GOT3 (cell line): ENCODE data around the gene KHDRBS2.
"Not testable (repeated sequence)": the region's sequence is repeated elsewhere in the genome, so short reads cannot be mapped to it uniquely, and the experiment has no call there.

Experiments
- DNase-seq: peaks from one replicate; lab custom pipeline; 2025; ENCODE audit warnings: mixed read lengths; lab: John Stamatoyannopoulos, UW

Gene KHDRBS2

GRCh38 chr6:61867635-61868034 is 418.4 kb downstream of the KHDRBS2 start:
- DNase-seq: no peak

GRCh38 chr6:61857541-61857940 is 428.5 kb downstream of the KHDRBS2 start:
- DNase-seq: no peak

GRCh38 chr6:61841958-61842357 is 444.1 kb downstream of the KHDRBS2 start:
- no peak for DNase-seq

DNA sequence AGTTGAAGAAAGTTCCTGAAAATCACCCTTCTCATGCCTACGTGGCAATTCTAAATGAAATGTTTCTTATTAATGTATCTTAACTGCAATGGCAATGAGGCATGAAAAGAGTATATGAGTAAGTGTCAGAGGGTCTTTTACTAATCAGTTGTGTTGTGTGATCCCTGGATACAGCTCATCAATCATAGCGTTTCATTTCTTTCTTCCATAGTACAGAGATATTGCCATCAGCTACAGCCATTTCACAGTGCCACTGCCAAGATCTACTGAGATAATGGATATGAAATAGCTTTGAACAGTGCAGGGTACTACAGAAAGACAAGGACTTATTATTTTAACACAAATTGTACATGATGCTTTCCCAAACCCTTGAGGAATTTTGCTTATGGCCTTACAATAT is 450.8 kb downstream of the KHDRBS2 start:
- DNase-seq: no peak

DNA sequence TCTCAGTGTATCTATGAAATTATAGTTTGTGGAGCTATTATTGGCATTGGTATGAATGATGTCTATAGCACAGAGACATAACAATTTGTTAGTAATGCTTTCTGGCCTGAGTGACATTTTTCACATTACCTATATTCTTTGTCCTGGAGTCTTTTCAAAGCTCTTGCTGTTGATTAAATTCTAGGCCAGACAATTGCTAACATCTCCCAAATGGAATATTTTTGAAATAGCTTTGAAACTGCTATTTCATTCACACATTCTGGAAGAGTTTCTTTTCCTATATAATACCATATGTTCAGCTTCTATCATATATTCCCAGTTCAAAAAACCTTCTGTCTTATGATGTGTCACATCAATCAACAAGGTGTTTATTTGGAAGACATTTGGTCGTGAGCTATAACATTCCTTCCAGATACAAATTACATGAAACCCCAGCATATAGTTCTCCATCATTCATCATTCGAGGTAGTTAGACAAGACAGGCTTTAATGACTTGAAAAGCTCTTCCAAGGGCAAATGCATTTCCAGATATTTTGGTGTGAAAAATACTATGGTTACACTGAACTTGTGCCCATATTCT is 452.8 kb downstream of the KHDRBS2 start:
- no peak for DNase-seq

- no peak for DNase-seq
Observed at GRCh38 chr6:61817716-61818115, 468.3 kb downstream of the KHDRBS2 start.

- no peak for DNase-seq
Observed at GRCh38 chr6:61810047-61810446, 476.0 kb downstream of the KHDRBS2 start.

DNA sequence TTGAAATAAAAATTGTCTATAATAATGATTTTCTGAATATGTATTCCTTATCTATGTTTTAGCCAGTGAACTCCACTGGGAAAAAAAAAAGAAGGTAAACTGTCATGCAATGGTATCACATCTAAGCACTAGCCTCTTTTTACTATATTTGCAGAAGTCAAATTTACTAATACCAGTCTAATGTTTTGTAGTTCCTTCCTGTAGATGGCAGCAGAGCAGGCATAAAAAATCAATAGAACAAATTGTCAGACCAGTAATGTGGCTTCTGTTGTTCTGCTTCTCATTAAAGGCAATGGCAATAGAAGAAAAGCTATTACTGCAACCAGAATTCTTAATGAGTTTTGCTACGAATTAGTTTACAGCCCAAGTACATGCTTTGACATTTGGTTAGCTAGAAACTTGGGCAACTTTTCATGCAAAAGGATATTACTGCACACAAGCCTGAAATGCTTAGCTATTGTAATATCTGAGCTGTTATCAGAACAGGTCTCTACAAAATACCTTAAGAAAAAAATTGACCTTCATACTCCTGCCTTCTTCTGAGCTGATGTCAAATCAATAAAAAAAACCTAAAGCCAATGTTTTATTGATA is 476.9 kb downstream of the KHDRBS2 start:
- no peak for DNase-seq

DNA sequence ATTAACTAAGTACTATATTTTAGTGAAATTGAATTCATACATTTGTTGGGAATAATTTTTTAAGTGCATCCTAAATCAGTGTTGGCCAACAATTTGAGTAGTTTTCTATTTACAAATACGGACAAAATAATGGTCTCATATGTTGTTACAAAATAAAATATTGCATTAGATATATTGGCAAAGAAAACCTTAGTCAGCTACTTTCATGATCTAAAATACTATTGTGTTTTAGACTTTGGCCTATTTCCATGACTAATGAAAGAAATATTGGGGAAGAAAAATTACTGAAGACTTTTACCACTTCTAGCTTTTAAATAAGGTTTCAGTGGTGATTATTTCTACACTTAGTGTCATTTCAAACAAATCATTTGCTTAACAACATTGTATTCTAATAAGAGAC is 498.0 kb downstream of the KHDRBS2 start:
- DNase-seq: no peak

GRCh38 chr6:61769446-61769845 is 516.6 kb downstream of the KHDRBS2 start:
- not testable (repeated sequence) for DNase-seq

- DNase-seq: no peak
Observed at GRCh38 chr6:61755739-61756138, 530.3 kb downstream of the KHDRBS2 start.

GRCh38 chr6:61751986-61752385 is 534.0 kb downstream of the KHDRBS2 start:
- DNase-seq: no peak

GRCh38 chr6:61745994-61746393 is 540.0 kb downstream of the KHDRBS2 start:
- DNase-seq: no peak

- DNase-seq: no peak
Observed at GRCh38 chr6:61711849-61712248, 574.2 kb downstream of the KHDRBS2 start.

DNA sequence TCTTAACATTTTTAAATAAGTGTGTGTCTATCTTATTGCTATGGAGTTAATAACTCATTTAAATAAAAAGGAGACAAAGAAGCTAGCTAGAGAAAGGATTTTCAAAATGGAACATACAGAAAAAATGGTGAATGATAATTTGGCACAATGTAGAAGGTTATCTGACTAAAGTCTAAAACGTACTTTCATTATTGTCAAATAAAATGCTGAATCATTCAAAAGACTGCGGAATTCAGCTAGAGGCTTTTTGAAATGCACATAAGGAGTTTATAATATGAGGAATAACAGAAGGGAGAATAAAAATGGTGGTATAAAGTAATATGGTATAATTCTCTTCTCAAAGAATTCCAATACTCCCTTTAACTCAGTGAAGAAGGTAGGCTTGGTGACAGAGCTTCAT is 597.9 kb downstream of the KHDRBS2 start:
- no peak for DNase-seq

GRCh38 chr6:61682562-61682961 is 603.5 kb downstream of the KHDRBS2 start:
- no peak for DNase-seq

DNA sequence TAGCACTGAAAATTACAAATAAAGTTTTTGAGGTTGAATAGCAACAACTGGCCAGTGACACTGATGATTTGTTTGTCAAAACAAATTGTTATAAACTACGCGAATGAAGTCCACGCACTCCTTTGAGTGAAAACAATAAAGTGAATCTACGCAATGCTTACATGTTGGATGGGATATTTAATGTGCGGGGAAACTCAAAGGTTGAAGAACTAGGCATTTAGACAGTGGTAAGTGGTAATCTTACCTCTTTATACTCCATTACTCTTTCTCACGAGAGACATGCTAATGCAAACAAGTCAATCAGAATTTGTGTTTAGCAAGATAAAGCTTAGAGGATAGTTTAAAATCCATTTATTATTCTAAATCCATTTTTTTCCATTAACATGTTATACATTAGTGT is 606.4 kb downstream of the KHDRBS2 start:
- DNase-seq: no peak

DNA sequence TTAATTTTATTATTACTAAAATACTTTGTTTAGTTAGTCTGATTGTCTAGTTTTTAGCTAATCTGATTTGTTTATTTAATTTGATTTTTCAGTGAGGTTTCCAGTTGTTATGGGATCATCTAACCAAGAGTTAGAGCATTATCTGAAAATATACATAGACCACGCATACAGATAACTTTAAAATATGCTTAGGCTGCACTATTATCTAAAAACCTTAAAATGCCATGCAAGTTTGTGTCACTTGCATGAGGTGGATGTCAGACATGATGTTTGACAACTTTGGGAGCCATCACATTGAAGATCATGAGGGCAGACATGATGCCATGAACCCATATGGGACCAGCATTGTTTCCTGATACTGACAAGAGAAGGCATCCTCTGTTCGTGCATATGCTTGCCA is 610.3 kb downstream of the KHDRBS2 start:
- no peak for DNase-seq

GRCh38 chr6:61649845-61650244 is 636.2 kb downstream of the KHDRBS2 start:
- DNase-seq: no peak

GRCh38 chr6:61640463-61640862 is 645.6 kb downstream of the KHDRBS2 start:
- no peak for DNase-seq
